A673 (cell line): Measurements from ENCODE around the gene FIBP. TPM values are rescaled to one million over a fixed set of nuclear protein-coding genes. Genes with fewer than 3 reads are reported as not detected.

Experiments
- BruUV-seq: library from RNA; stranded (reverse); fragments of 400-500 nt; replicated peaks from 2 replicates; lab custom pipeline; 2021; lab: Mats Ljungman, UMichigan
- CTCF ChIA-PET: fragments of 300-600 bp; sonication (Branson Sonifier 250); formaldehyde crosslinking; loops from one replicate; lab custom pipeline; 2022; ENCODE audit warnings: antibody characterized with exemption; lab: Charles Lee
- POLR2A ChIA-PET: fragments of 300-600 bp; sonication (Branson Sonifier 250); formaldehyde crosslinking; loops from one replicate; lab custom pipeline; 2022; ENCODE audit warnings: antibody characterized with exemption; ENCODE audit not compliant: low non-redundant PET; lab: Charles Lee
- DNase-seq: peaks from one replicate; pipeline ENCODE4 v3.0.0-alpha.2; 2015; ENCODE audit warnings: low spot score
- H3K27ac ChIP-seq: fragments of 200-600 bp; sonication (generic); 2 replicates; pipeline ENCODE4 v1.5.1; 2016; ENCODE audit warnings: mixed run types, low read depth, mild to moderate bottlenecking, mixed read lengths, antibody characterized with exemption, low read length; ENCODE audit not compliant: poor library complexity, severe bottlenecking
- H3K27me3 ChIP-seq: fragments of 200-600 bp; sonication (generic); replicated peaks from 2 replicates; pipeline ENCODE4 v1.6.1; 2017; ENCODE audit warnings: mixed run types, low read depth, mild to moderate bottlenecking, mixed read lengths, antibody characterized with exemption, low read length; ENCODE audit not compliant: insufficient read depth, poor library complexity
- H3K36me3 ChIP-seq: fragments of 200-600 bp; sonication (generic); 2 replicates; pipeline ENCODE4 v1.6.1; 2016; ENCODE audit warnings: mixed run types, mild to moderate bottlenecking, mixed read lengths, antibody characterized with exemption, low read length; ENCODE audit not compliant: insufficient read depth, poor library complexity, severe bottlenecking
- H3K4me1 ChIP-seq: fragments of 200-600 bp; sonication (generic); 2 replicates; pipeline ENCODE4 v1.6.1; 2017; ENCODE audit warnings: mixed run types, mild to moderate bottlenecking, mixed read lengths, antibody characterized with exemption, low read length; ENCODE audit not compliant: insufficient read depth, poor library complexity, severe bottlenecking
- H3K4me3 ChIP-seq: fragments of 200-600 bp; sonication (generic); 2 replicates; pipeline ENCODE4 v1.5.1; 2016; ENCODE audit warnings: low read depth, mixed run types, mild to moderate bottlenecking, mixed read lengths, low read length; ENCODE audit not compliant: poor library complexity, severe bottlenecking
- H3K9me3 ChIP-seq: fragments of 200-600 bp; sonication (generic); 2 replicates; pipeline ENCODE4 v1.6.1; 2016; ENCODE audit warnings: mixed run types, low read depth, mild to moderate bottlenecking, mixed read lengths, antibody characterized with exemption, low read length; ENCODE audit not compliant: poor library complexity, severe bottlenecking
- CTCF ChIP-seq: fragments of 300-800, 200-600 bp; sonication (generic); conservative IDR thresholded peaks from 2 replicates; pipeline ENCODE4 v1.5.1; 2017; ENCODE audit warnings: low read depth, mild to moderate bottlenecking, antibody characterized with exemption, low read length, moderate library complexity, mixed read lengths
- EZH2 ChIP-seq: fragments of 200-600 bp; sonication (generic); IDR thresholded peaks from 2 replicates; pipeline ENCODE4 v1.6.1; 2017; ENCODE audit warnings: borderline replicate concordance, low read depth, mild to moderate bottlenecking, mixed read lengths, antibody characterized with exemption, low read length; ENCODE audit not compliant: poor library complexity, severe bottlenecking
- intact Hi-C: fragments of 100-400 bp; cut with micrococcal nuclease; formaldehyde crosslinking; loops from one replicate; pipeline ENCODE4 v1.10.0; 2022; ENCODE audit not compliant: unreplicated experiment
- total RNA-seq: library from RNA; stranded (reverse); gene quantifications from 2 replicates; pipeline ENCODE4 v1.2.3, GENCODE V29; 2021

FIBP gene
- total RNA-seq, 1 experiment from 2014 or later = 98.5 TPM

- intact Hi-C loops = no loop called here
Observed at GRCh38 chr11:65897020-65897471, 8.8 kb upstream of the FIBP start.

GRCh38 chr11:65896034-65896999 lies 8.0 kb upstream of the FIBP start:
- Histone ChIP-seq H3K4me3 (no peak overlapping the region), H3K36me3 (no peaks in the 10 kb centered on the region), H3K4me1 (peaks cover 30% of the 10 kb centered on the region), H3K27me3 (no peaks in the 10 kb centered on the region), H3K27ac (no peak overlapping the region), H3K9me3 (no peaks in the 10 kb centered on the region)
- ChIA-PET CTCF (no interaction called here), POLR2A (no interaction called here)
- no TSS peak for BruUV-seq
- TF ChIP-seq EZH2 (no peak), CTCF (no peak)
- DNase-seq = no peak
- intact Hi-C loops = no loop called here

More at GRCh38 chr11:65897020-65897471, 8.8 kb upstream of the FIBP start:
- peaks cover 25% of the 10 kb centered on the region for H3K4me1 ChIP-seq
- DNase-seq = no peak
- ChIA-PET POLR2A (interaction anchor here (0.6 to 0.8 kb wide), 2 partner anchors 17 to 19 kb away, joined by 3 to 7 read pairs; no protein-coding TSS in a partner anchor), CTCF (no interaction called here)
- no peak overlapping the region for H3K4me3 ChIP-seq
- TF ChIP-seq CTCF (no peak), EZH2 (no peak)
- no peaks in the 10 kb centered on the region for H3K9me3 ChIP-seq
- BruUV-seq = no TSS peak
- no peaks in the 10 kb centered on the region for H3K27me3 ChIP-seq
- H3K36me3 ChIP-seq = no peaks in the 10 kb centered on the region
- H3K27ac ChIP-seq = no peak overlapping the region

- intact Hi-C loops = no loop called here
- Histone ChIP-seq H3K27ac (no peak overlapping the region), H3K4me3 (no peak overlapping the region), H3K4me1 (peaks cover 30% of the 10 kb centered on the region), H3K27me3 (no peaks in the 10 kb centered on the region), H3K9me3 (no peaks in the 10 kb centered on the region), H3K36me3 (no peaks in the 10 kb centered on the region)
- ChIA-PET POLR2A (no interaction called here), CTCF (no interaction called here)
- no peak for DNase-seq
- no TSS peak for BruUV-seq
- TF ChIP-seq EZH2 = no peak
- TF ChIP-seq CTCF = no peak
Observed at GRCh38 chr11:65895482-65895981, 7.3 kb upstream of the FIBP start.
